ENCODE data around the gene PPP1R14C.
"Not testable (repeated sequence)": the region's sequence is repeated elsewhere in the genome, so short reads cannot be mapped to it uniquely, and the experiment has no call there.

Gene PPP1R14C

DNA sequence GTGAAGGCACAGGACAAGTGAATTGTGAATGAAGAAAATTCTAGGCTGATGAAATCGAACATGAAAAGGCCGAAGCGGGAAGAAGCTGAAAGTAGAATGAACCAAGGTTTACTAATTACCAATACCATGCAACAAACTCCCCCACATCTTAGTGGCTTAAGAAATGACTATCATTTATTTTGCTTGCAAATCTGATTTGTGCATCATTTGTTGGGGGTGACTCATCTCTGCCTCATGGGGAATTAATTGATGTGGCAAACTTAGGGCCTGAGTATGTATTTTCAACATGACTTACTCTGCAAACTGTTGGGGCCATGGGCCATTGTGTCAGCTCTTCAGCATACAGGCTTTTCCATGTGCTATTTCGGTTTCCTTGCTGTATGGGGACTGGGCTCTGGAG is 26.8 kb downstream of the PPP1R14C start:
- no peak for DNase-seq

DNA sequence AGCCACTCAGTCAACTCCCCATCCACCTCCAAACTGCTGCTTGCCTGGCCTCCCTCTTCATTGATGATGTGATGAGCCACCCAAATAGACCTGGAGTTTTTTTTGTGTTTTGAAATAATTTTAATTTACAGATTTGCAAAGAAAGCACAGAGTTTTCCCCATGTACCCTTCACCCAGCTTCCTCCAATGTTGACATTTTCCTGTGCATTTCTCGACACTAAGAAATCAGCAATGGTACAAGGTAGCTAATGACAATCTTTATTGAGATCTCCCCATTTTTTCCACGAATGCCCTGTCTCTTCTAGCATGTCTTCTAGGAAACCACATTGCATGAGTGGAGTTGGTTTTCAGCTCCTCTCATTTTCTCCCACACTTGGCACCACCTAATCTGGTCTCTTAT is 30.1 kb downstream of the PPP1R14C start:
- no peak for DNase-seq

DNA sequence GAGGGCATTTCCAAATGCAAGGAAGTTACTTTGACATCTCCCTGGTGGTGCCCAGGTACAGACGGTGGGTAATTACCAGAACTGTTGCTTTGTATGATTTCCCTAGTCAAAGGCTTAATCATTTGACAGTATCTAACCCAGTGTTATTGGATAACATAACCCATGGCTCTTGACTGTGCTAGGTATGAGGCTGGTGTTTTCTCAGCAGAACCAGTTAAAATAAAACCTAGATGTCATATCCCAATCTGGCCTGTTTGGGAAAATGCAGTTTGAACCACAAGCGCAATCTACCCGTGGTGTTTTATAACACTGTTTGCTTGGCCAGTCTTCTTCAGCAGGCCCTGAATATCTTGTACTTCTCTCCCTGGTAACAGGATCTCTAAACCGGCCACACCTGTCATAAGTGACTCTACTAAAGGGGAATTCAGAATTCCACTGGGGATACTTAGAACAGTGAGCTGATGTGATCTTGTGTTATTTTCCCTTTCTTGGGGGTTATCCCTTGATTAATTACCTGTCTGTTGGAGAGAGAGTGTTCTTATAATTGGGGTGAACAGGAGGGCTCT is 32.8 kb downstream of the PPP1R14C start:
- no peak for DNase-seq

DNA sequence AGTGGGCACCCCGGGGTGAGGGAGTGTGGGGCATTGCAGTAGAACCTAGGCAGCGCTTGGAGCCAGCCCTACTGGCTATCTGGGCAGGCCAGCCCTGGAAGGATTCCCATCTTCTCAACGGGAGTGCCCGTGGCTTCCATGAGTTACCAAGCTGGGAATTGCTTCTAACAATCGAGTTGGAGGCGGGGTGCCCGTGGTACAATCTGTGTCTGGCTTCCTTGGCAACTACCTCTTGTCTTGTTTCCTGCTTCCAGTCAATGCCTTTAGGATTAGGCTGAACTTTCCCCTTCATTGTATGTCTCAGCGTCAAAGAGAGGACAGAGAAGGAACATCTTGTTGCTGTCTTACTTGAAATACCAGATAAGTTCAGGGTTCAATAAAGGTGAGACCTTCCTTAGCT is 33.3 kb downstream of the PPP1R14C start:
- no peak for DNase-seq

DNA sequence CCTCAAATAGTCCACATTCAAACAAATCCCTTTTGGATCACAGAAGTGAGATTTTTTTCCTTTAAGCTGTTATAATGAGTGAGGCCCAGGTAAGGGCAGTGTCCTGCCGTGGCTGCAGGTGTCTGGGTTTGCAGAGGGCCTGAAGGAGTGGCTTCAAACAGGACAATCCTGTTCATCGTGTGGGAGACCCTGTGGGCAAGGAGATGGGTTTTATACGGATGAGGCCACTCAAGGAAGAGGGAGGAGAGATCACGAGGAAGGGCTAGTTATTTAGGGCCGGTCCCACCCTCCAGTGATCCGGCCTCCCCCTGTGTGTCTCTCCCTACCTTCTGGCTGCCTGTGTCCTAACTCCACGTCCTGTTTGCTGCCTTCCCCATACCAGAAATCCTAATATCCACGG is 33.8 kb downstream of the PPP1R14C start:
- DNase-seq = no peak

DNA sequence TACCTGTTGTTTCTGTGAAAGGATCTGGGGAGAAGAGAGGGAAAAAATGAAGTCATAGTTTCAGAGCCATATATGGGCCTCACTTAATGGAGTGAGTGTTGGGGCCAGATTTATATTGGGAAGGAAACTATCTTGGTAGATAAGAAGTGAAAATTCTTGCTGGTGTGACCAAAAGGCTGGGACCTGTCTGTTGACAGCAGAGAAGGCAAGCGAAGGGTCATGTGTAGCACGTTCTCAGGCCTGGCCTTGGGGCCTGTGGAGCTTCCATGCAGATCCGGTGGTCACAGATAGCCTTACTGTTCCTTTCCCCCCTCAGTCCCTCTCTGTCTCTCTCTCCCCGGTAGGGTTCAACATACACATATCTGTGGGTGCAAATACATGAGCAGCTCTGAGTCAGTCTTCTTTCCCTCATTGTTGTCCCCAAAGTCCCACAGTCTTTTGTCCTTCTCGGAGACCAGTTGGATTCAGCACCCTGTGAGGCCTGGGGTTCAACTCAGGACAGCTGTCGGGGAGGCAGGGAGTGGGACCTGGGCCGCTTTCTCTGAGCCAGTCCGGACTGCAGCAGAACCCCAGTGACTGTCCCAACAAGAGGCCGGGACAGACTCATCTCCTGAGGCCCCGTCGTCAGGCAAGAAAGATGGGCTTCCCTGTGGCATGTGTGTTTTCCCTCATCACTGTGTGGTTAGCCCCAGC is 34.6 kb downstream of the PPP1R14C start:
- no peak for DNase-seq

DNA sequence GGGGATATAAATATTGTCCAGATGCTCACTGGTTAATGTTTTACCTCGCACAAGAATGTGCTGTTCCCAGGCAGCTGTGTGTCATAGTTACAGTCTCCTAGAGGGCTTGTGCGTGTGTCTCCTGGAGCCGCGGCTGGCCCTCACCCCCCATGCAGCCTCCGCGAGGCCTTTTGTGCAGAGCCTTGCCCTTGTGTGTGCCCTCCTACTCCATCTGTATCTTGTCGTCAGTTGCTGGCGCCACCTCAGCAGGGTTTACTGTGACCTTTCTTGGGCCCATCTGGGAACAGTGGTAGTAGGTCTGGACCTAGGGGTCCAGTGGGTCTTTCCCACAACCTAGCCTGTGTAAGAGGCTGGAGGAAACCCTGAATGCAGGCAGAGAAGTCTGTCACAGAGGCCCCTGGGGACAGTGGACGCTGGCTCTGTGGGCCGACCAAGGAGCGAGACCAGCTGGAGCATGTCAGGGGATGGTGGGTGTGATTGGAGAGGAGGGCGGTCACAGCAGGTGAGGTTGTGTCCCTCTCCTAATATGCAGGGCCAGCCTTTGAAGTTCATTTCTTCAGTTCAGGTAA is 35.2 kb downstream of the PPP1R14C start:
- no peak for DNase-seq

DNA sequence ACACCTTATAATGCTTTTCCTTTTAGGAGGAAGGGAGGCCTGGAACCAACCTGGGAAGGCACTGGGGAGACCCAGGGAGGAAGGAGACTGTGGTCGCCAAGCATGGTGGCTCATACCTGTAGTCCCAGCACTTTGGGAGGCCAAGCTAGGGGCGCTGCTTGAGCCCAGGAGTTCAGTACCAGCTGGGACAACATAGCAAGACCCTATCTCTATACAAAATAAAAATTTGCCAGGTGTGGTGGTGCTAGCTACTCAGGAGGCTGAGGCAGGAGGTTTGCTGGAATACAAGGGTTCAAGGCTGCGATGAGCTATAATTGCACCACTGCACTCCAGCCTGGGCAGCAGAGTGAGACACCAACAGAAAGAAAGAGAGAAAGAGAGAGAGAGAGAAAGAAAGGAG is 36.2 kb downstream of the PPP1R14C start:
- DNase-seq = no peak

DNA sequence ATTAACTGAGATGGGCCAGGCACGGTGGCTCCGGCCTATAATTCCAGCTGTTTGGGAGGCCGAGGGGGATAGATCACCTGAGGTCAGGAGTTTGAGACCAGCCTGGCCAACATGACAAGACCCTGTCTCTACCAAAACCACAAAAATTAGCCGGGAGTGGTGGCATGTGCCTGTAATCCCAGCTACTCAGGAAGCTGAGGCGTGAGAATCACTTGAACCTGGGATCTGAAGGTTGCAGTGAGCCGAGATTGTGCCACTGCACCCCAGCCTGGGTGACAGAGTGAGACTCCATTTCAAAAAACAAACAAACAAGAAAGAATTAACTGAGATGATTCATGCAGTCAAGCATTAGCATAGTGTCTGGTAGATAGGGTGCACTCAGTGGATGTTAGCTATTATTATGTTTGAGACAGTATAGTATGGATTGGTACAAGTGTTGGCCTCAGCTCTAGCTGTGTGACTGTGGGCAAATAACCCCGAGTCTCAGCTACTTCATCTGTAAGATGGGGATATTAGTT is 37.1 kb downstream of the PPP1R14C start:
- not testable (repeated sequence) for DNase-seq

DNA sequence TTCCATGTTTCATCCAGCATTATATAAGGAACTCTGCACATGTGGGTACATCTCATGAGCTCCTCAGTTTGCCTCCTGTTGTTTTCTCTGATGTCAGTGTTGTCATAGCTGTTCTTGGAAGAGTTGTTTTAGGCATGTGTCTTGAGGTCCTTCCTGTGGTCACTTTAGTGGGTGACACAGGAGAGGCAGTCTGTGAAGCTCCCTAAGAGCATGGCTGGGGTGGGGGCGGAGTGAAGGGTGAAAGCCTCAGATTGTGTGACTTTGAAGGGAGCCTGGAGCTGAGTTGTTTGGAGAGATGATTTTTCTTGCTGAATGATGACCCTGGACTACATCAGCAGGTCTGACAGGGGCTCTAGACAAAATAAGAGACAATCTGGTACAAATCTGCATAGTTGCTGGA is 37.7 kb downstream of the PPP1R14C start:
- no peak for DNase-seq

DNA sequence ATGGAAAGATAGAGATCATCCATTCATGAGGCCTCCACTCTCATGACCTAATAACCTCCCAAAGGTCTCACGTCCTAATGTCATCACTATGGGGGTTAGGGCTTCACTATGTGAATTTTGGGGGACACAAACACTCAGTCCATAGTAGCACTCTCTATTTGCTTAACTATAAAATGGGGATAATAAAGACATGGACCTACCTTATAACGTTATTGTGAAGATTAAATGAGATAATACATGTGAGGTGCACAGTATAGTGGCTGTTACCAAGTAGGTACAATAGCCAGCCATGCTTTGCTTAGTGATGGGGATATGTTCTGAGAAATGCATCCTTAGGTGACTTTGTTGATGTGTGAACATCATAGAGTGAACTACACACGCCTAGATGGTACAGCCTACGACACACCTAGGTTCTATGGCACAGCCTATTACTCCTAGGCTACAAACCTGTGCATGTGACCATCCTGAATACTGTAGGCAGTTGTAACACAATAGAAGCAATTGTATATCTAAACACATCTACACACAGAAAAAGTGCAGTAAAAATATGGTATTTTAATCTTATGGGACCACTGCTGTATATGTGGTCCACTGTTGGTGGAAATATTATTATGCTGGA is 39.7 kb downstream of the PPP1R14C start:
- DNase-seq = no peak

DNA sequence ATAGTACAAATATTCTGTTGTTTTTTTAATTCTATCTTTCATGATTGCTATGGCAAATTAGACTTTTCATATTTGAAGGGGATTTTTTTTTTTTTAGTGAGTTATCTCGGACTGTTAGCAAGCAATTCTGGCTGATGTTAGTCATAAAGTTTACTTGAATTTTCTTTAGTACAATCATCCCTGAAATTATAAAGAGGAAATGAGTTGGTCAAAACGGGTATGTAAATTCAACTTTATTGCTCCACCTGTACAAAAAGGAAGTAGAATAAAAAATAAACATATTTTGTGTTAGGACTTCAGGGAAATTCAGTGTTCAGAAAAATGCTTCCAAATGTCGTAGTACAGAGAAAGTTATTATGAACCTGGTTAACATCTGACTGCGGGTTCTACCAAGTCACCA is 40.3 kb downstream of the PPP1R14C start:
- no peak for DNase-seq

DNA sequence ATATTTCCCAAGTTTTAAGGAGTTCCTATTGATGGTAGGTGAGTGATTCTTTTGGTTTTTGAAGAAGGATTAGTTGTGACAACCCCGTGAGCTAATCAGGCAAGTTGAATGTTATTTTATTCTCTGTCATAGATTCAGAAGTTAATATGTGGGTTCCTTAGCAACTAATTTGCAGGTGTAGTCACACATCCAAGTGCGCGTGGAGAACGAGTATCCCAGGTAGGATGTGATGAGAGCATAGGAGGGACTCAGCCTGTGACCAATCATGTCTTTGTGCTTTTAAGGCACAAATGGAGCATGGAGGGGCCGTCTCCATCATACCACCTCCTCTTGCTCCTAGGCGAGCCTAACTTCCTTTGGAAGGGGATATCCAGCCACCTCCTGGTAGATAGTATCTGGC is 41.1 kb downstream of the PPP1R14C start:
- no peak for DNase-seq

DNA sequence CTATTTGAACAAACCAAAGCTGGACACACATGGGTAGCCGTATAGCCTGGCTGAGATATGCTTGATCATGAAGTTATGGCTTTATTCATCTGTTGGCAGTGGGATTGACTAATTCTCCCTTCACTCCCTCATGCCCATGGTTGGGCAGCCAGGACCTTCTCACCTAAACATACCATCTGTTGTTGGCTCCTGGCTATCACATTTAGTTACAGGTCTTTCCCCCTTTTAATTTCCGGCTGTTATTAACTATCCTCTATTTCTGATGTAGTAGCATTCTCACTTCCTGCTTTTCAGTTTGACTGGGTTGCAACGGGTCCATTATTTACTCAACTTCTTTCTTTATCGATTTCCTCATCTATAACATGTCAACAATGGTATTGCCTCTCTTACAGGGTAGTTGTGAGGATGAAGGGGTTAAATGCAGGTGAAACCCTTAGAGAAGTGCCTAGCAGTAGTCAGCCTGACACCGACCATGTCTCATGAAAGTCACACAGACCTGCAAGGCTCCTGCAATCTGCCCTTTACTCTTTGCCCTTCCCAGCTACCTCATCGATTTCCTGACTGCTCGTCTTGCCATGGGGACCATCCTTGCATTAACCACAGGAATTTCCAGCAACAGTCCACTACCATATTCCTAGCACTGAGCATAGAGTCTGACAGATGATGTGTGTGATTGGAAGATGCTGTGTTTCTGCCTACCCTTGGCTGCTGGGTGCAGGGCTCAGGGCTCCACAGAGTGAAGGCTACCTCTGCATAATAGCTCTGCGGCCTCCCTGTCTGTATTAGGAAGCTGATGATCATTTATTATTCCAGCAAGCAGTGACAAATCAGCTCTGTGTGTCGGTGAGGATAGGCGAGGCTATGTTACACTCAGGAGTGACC is 42.2 kb downstream of the PPP1R14C start:
- DNase-seq = no peak

DNA sequence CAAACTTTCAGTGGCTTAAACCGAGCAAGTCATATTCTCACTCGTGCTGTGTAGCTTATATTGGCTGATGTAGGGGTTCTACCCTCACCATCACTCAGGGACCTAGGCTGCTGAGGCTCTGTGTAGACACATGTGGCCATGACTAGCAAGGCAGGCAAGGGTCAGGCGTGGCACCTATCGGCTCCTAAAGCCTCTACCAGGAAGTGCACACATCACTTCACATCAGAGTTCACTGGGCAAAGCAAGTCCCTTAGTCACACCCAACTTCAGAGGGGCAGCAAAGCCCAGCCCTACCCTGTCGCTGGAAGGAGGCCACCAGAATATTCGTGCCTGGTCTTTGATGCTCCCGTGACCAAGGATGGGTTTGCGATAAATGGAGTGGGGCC is 42.9 kb downstream of the PPP1R14C start:
- no peak for DNase-seq

DNA sequence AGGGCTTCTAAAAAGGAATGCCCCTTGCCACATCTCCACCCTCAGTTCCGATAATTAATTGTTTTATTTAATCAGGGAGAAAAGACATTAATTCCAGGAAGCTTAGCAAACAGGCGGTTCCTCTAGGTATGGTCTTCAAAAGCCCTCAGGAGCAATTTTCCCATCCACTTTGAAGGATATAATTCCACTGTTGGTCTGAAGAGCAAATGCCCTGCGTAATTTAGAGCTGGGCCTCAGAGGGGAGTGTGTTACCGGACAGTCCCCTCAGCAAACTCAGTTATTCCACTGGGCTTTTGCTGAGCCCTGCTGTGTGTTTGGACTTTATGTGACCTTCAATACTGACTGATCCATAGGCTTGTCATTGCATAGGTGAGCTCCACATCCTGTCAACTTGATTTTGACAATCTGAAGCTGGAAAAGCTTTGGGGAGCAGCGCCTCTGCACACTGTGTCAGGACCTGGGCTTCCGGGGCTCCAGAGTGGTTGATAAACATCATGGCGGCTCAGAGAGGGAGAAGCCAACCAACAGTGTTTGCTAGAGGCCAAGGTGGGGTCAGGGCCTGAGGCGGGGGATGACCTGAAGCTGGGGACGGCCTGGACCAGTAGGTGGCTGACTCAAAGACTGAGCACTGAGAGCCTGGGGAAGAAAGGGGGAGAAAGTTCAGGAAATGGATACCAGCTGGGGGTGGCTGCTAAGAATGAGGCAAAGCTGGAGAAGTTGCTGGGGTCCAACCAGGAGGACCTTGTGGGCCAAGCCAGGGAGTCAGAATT is 43.5 kb downstream of the PPP1R14C start:
- no peak for DNase-seq

DNA sequence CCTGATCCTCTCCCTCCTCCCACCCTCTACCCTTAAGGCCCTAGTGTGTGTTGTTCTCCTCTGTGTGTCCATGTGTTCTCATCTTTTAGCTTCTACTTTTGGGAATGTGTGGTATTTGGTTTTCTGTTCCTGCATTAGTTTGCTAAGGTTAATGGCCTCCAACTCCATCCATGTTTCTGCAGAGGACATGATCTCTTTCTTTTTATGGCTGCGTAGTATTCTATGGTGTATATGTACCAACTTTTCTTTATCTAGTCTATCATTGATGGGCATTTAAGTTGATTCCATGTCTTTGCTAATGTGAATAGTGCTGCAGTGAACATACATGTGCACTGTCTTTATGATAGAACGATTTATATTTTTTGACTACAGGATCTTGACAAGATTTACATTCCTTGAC is 44.6 kb downstream of the PPP1R14C start:
- not testable (repeated sequence) for DNase-seq

DNA sequence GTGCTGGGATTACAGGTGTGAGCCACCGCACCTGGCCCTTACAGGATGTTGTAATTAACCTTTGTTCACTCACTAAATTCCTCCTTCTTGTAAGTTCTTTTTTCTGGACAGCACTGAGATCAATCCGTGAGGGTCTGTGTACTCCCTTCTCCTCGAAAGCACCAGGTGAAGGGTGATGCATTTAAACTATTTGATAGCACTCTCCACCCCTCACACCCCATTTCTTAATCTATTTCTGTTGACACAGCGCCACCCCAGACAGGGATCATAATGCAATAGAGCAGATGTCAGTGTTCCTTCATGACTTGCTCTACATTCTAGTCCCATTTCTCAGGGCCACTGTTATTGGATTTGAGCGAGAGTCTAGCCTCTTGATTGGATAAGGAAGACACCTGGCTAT is 46.3 kb downstream of the PPP1R14C start:
- DNase-seq = no peak

DNA sequence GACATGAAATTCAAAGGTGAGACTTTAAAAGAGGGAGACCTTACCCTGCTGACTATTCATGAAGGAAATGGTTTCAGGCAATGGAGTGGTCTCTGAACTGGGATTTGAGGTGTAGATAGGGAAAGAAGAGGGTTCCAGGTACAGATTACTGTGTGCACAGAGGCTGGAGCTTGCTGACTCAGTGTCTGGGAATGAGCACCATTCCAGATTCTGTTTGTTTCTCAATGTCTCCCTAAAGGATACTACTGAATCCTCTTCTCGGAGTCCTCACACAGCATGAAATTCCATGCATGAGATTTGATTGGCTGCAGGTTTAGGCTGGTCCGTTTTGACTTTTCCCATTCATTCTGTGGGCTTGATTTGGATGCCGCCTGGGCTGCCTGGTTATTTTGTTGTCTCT is 49.0 kb downstream of the PPP1R14C start:
- no peak for DNase-seq

DNA sequence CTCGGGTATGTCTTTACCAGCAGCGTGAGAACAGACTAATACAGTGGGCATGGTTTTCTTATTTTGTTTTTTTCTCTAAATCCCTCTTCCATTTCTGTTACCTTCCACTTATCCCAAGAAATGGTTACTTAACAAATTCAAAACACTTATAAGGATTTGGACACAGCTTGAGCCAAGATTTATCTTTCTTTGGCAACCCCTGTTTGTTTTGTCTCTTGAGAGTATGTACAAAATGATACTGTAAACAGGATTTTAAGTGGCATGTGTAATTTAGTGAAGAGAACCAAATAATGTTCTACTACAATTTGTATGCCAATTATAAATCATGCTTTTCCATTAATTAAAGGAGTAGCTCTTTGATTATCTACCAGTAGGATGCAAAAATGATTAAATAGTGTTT is 51.4 kb downstream of the PPP1R14C start:
- no peak for DNase-seq

DNA sequence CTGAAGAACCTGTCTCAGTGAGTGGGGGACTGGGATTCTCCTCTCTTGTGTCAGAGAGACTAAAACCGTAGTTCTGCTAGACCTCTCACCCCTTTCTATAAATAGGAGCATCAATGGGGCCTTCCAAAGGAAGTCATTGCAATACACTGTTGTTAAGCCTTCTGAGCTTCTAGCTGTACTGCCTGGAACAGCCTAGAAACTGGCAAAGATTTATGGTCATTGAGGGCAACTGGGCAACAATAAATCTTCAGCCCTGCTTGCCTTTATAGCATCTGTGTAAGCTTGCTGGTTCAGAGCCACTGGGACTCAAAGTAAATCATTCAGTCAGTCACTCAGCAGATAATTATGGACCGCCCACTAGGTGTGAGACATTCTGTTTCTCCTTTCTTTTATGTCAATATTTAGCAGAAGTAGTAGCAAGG is 53.2 kb downstream of the PPP1R14C start:
- DNase-seq = no peak

Measured in DMS153 (cell line).